ENCODE results near the gene MAOA.
"Not testable (repeated sequence)": the region's sequence is repeated elsewhere in the genome, so short reads cannot be mapped to it uniquely, and the experiment has no call there.

Gene MAOA

DNA sequence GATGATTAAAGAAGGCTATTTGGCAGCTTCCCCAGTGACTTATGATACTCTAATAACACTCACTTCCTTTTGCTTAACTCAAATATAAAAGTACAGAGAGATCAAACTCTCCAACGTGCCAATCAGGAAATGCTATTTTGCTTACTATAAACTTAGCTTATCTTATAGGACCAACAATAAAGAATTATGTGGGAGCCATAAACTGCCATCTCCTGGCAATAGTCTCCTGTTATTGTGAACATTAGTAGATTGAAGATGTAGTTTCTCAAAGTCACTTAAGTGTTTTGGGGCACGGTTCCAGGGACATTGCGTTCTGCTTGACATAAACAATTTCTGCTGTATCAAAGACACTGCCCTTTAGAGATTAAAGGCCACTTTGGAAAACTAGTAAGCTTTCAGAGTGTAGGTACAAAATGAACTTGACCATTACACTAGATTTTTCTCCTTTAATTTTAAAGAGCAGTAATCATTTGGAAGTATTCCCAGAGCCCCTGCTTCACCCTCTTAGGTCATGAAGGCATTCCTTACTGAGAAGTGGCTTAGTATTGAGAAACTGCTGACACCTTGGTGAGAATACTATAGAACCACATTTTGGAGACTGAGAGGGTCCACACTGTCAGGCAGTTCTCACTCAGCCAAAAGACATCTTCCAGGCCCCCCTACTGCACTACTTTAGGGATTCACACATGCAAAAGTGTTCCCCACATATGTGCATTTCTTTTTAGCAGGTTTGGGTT is 51.9 kb downstream of the MAOA start:
- Histone ChIP-seq H3K36me3 (ENCODE audit: control insufficient read depth, insufficient read depth, low read length) (no peaks in the 10 kb centered on the region), H3K27me3 (replicated peaks; ENCODE audit: control insufficient read depth, insufficient read depth, low read length, poor library complexity, severe bottlenecking) (no peaks in the 10 kb centered on the region), H3K4me3 (ENCODE audit: insufficient read depth, low read depth, low read length, poor library complexity, severe bottlenecking) (no peak overlapping the region), H3K9me3 (ENCODE audit: control insufficient read depth, low read length) (no peaks in the 10 kb centered on the region), H3K4me1 (ENCODE audit: control insufficient read depth, insufficient read depth, low read length, poor library complexity, severe bottlenecking) (no peaks in the 10 kb centered on the region), H3K27ac (ENCODE audit: insufficient read depth, low read length, poor library complexity, severe bottlenecking) (no peak overlapping the region)
- no peak for DNase-seq

DNA sequence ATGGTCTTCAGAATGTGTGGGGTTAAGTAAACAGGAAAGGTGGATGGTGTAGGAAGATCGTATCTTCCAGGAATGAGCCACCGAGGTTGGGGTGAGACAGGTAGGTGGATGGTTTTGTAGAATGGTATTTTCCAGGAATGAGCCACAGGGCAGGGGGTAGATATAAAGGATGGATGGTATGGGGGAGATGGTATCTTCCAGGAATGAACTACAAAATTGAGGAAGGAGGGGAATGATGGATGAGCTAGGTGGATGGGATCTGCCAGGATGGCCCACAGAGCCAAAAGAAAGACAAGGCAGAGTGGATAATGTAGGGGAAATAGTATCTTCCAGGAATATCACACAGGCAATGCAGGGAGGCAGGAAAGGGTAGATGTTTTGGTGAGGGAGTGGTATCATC is 60.0 kb downstream of the MAOA start:
- Histone ChIP-seq H3K36me3 (ENCODE audit: control insufficient read depth, insufficient read depth, low read length) (no peaks in the 10 kb centered on the region), H3K27ac (ENCODE audit: insufficient read depth, low read length, poor library complexity, severe bottlenecking) (no peak overlapping the region), H3K4me1 (ENCODE audit: control insufficient read depth, insufficient read depth, low read length, poor library complexity, severe bottlenecking) (no peaks in the 10 kb centered on the region), H3K27me3 (replicated peaks; ENCODE audit: control insufficient read depth, insufficient read depth, low read length, poor library complexity, severe bottlenecking) (no peaks in the 10 kb centered on the region), H3K9me3 (ENCODE audit: control insufficient read depth, low read length) (no peaks in the 10 kb centered on the region), H3K4me3 (ENCODE audit: insufficient read depth, low read depth, low read length, poor library complexity, severe bottlenecking) (no peak overlapping the region)
- DNase-seq: no peak

DNA sequence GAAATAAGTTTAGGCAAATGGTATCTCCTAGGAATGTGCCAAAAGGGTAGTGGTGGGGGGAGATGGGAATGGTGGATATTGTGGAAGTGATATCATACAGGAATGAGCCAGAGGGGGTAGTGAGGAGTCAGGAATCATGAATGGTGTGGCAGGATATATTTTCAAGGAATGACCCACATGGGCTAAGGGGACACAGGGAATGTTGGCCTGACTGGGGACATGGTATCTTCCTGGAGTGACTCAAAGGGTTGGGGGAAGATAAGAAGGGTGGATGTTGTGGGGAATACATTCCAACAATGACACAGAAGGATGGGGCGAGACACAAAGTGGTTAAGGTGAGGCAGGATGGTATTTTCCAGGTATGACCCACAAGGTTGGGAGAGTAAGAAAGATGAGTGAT is 60.6 kb downstream of the MAOA start:
- H3K4me1 ChIP-seq (ENCODE audit: control insufficient read depth, insufficient read depth, low read length, poor library complexity, severe bottlenecking): no peaks in the 10 kb centered on the region
- no peak for DNase-seq
- H3K36me3 ChIP-seq (ENCODE audit: control insufficient read depth, insufficient read depth, low read length): no peaks in the 10 kb centered on the region
- H3K27me3 ChIP-seq (replicated peaks; ENCODE audit: control insufficient read depth, insufficient read depth, low read length, poor library complexity, severe bottlenecking): no peaks in the 10 kb centered on the region
- no peaks in the 10 kb centered on the region for H3K9me3 ChIP-seq (ENCODE audit: control insufficient read depth, low read length)
- no peak overlapping the region for H3K4me3 ChIP-seq (ENCODE audit: insufficient read depth, low read depth, low read length, poor library complexity, severe bottlenecking)
- H3K27ac ChIP-seq (ENCODE audit: insufficient read depth, low read length, poor library complexity, severe bottlenecking): no peak overlapping the region

DNA sequence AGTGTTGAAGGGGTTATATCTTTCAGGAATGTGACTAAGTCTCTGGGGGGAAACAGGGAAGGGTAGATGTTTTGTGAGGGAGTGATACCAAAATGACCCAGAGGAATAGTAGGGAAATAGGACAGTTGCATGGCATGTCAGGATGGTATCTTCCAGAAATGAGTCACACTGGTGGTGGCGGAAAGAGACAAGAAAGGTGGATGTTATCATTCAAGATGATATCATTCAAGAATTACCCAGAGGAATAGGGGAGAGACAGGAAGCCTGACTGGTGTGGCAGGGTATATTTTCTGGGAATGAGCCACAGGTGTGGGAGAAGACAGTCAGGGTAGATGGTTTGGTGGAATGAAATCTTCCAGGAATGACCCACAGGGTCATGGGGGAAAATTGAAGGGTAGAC is 61.1 kb downstream of the MAOA start:
- Histone ChIP-seq H3K27ac (ENCODE audit: insufficient read depth, low read length, poor library complexity, severe bottlenecking) (no peak overlapping the region), H3K4me3 (ENCODE audit: insufficient read depth, low read depth, low read length, poor library complexity, severe bottlenecking) (no peak overlapping the region), H3K27me3 (replicated peaks; ENCODE audit: control insufficient read depth, insufficient read depth, low read length, poor library complexity, severe bottlenecking) (no peaks in the 10 kb centered on the region), H3K4me1 (ENCODE audit: control insufficient read depth, insufficient read depth, low read length, poor library complexity, severe bottlenecking) (no peaks in the 10 kb centered on the region), H3K9me3 (ENCODE audit: control insufficient read depth, low read length) (no peaks in the 10 kb centered on the region), H3K36me3 (ENCODE audit: control insufficient read depth, insufficient read depth, low read length) (no peaks in the 10 kb centered on the region)
- DNase-seq: no peak

DNA sequence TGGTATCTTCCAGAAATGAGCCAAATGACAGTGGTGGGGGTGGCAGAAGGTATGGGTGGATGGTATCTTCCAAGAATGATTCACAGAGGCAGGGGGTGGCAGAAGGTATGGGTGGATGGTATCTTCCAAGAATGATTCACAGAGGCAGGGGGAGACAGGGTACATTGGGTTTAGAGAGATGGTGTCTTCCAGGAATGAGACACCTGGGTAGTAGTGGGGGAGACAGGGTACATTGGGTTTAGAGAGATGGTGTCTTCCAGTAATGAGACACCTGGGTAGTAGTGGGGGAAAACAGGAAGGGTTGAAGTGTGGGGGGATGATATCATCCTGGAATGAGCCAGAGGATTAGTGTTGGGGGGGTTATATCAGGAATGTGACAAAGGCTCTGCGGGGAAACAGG is 62.0 kb downstream of the MAOA start:
- Histone ChIP-seq H3K27ac (ENCODE audit: insufficient read depth, low read length, poor library complexity, severe bottlenecking) (no peak overlapping the region), H3K9me3 (ENCODE audit: control insufficient read depth, low read length) (no peaks in the 10 kb centered on the region), H3K4me3 (ENCODE audit: insufficient read depth, low read depth, low read length, poor library complexity, severe bottlenecking) (no peak overlapping the region), H3K36me3 (ENCODE audit: control insufficient read depth, insufficient read depth, low read length) (no peaks in the 10 kb centered on the region), H3K27me3 (replicated peaks; ENCODE audit: control insufficient read depth, insufficient read depth, low read length, poor library complexity, severe bottlenecking) (no peaks in the 10 kb centered on the region), H3K4me1 (ENCODE audit: control insufficient read depth, insufficient read depth, low read length, poor library complexity, severe bottlenecking) (no peaks in the 10 kb centered on the region)
- no peak for DNase-seq

DNA sequence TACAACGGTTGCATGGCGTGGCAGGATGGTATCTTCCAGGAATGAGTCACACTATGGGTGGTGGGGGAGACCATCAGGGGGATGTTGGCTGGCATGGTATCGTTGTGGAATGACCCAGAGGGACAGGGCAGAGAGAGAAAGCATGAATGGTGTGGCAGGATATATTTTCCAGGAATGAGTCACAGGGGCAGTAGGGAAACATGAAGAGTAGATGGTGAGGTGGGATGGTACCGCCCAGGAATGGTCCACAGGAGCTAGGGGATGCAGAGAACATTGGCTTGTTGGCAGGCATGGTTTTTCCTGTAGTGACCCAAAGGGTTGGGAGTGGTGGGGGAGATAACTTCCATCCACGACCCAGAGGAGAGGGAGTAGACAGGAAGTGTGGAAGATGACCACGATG is 62.4 kb downstream of the MAOA start:
- no peaks in the 10 kb centered on the region for H3K9me3 ChIP-seq (ENCODE audit: control insufficient read depth, low read length)
- H3K36me3 ChIP-seq (ENCODE audit: control insufficient read depth, insufficient read depth, low read length): no peaks in the 10 kb centered on the region
- H3K4me3 ChIP-seq (ENCODE audit: insufficient read depth, low read depth, low read length, poor library complexity, severe bottlenecking): no peak overlapping the region
- H3K4me1 ChIP-seq (ENCODE audit: control insufficient read depth, insufficient read depth, low read length, poor library complexity, severe bottlenecking): no peaks in the 10 kb centered on the region
- H3K27me3 ChIP-seq (replicated peaks; ENCODE audit: control insufficient read depth, insufficient read depth, low read length, poor library complexity, severe bottlenecking): no peaks in the 10 kb centered on the region
- DNase-seq: no peak
- no peak overlapping the region for H3K27ac ChIP-seq (ENCODE audit: insufficient read depth, low read length, poor library complexity, severe bottlenecking)

DNA sequence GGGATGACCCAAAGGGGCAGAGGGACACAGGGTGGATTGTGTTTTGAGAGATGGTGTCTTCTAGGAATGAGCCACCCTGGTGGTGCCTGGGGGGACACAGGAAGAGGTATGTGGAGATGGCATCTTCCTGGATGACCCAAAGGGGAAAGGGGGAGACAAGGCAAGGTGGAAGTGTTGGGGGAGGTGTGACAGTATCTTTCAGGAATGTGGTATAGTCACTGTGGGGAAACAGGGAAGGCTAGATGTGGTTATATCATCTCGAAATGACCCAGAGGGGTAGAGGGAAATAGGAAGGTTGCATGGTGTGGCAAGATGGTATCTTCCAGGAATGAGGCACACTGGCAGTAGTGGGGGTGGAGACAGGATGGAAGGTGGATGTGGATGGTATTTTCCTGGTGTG is 62.9 kb downstream of the MAOA start:
- Histone ChIP-seq H3K27me3 (replicated peaks; ENCODE audit: control insufficient read depth, insufficient read depth, low read length, poor library complexity, severe bottlenecking) (no peaks in the 10 kb centered on the region), H3K4me1 (ENCODE audit: control insufficient read depth, insufficient read depth, low read length, poor library complexity, severe bottlenecking) (no peaks in the 10 kb centered on the region), H3K4me3 (ENCODE audit: insufficient read depth, low read depth, low read length, poor library complexity, severe bottlenecking) (no peak overlapping the region), H3K36me3 (ENCODE audit: control insufficient read depth, insufficient read depth, low read length) (no peaks in the 10 kb centered on the region), H3K27ac (ENCODE audit: insufficient read depth, low read length, poor library complexity, severe bottlenecking) (no peak overlapping the region), H3K9me3 (ENCODE audit: control insufficient read depth, low read length) (no peaks in the 10 kb centered on the region)
- DNase-seq: no peak

DNA sequence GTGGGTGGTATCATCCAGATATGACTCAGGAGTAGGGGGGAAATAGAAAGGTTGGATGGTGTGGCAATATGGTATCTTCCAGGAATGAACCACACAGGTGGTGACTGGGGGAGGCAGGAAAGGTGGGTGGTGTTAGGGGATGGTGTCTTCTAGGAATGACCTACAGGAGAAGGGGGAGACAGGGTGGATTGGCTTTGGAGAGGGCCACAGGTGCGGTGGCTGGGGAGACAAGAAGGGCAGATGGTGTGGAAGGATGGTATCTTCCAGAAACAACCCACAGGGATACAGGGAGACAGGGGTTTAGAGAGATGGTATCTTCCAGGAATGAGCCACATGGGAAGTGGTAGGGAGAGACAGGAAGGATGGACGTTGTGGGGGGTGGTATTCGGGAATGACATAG is 64.0 kb downstream of the MAOA start:
- no peak for DNase-seq
- no peaks in the 10 kb centered on the region for H3K27me3 ChIP-seq (replicated peaks; ENCODE audit: control insufficient read depth, insufficient read depth, low read length, poor library complexity, severe bottlenecking)
- H3K27ac ChIP-seq (ENCODE audit: insufficient read depth, low read length, poor library complexity, severe bottlenecking): no peak overlapping the region
- H3K36me3 ChIP-seq (ENCODE audit: control insufficient read depth, insufficient read depth, low read length): no peaks in the 10 kb centered on the region
- H3K4me3 ChIP-seq (ENCODE audit: insufficient read depth, low read depth, low read length, poor library complexity, severe bottlenecking): no peak overlapping the region
- H3K4me1 ChIP-seq (ENCODE audit: control insufficient read depth, insufficient read depth, low read length, poor library complexity, severe bottlenecking): no peaks in the 10 kb centered on the region
- H3K9me3 ChIP-seq (ENCODE audit: control insufficient read depth, low read length): no peaks in the 10 kb centered on the region

DNA sequence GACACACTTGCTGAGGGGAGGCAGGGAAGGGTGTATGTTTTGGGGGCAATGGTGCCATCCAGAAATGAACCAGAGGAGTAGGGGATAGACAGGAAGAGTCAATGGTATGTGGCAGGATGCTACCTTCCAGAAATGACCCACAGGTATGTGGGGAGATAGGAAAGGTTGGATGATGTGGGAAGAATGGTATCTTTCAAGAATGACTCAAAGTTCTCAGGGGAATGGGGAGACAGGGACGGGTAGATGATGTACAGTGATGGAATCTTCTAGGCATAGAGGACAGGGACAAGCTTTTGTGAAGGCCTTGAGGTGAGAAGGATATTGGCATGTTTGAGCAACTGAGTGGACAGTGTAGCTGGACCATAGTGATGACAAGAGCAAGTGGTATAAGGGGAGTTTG is 64.9 kb downstream of the MAOA start:
- no peaks in the 10 kb centered on the region for H3K27me3 ChIP-seq (replicated peaks; ENCODE audit: control insufficient read depth, insufficient read depth, low read length, poor library complexity, severe bottlenecking)
- H3K27ac ChIP-seq (ENCODE audit: insufficient read depth, low read length, poor library complexity, severe bottlenecking): no peak overlapping the region
- H3K9me3 ChIP-seq (ENCODE audit: control insufficient read depth, low read length): no peaks in the 10 kb centered on the region
- DNase-seq: no peak
- no peaks in the 10 kb centered on the region for H3K36me3 ChIP-seq (ENCODE audit: control insufficient read depth, insufficient read depth, low read length)
- no peaks in the 10 kb centered on the region for H3K4me1 ChIP-seq (ENCODE audit: control insufficient read depth, insufficient read depth, low read length, poor library complexity, severe bottlenecking)
- H3K4me3 ChIP-seq (ENCODE audit: insufficient read depth, low read depth, low read length, poor library complexity, severe bottlenecking): no peak overlapping the region

DNA sequence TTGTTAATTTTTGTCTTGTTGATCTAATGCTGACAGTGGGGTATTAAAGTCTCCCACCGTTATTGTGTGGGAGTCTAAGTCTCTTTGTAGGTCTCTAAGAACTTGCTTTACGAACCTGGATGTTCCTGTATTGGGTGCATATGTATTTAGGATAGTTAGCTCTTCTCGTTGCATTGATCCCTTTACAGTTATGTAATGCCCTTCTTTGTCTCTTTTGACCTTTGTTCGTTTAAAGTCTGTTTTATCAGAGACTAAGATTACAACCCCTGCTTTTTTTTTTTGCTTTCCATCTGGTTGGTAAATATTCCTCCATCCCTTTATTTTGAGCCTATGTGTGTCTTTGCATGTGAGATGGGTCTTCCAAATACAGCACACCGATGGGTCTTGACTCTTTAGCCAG is 69.1 kb downstream of the MAOA start:
- H3K36me3 ChIP-seq (ENCODE audit: control insufficient read depth, insufficient read depth, low read length); H3K4me1 ChIP-seq (ENCODE audit: control insufficient read depth, insufficient read depth, low read length, poor library complexity, severe bottlenecking); H3K4me3 ChIP-seq (ENCODE audit: insufficient read depth, low read depth, low read length, poor library complexity, severe bottlenecking); H3K9me3 ChIP-seq (ENCODE audit: control insufficient read depth, low read length); DNase-seq; H3K27ac ChIP-seq (ENCODE audit: insufficient read depth, low read length, poor library complexity, severe bottlenecking); H3K27me3 ChIP-seq (replicated peaks; ENCODE audit: control insufficient read depth, insufficient read depth, low read length, poor library complexity, severe bottlenecking): not testable (repeated sequence)

All from effector memory CD4-positive, alpha-beta T cell (primary cell).